Measurements from ENCODE around the gene LRP5.

The LRP5 gene

GRCh38 chr11:68312117-68312779 is at the start of gene LRP5:
Gene LRP5, plus strand, starts transcription at chr11:68312591. Its CDS starts 124 bp downstream, at chr11:68312715.
- peak; percentile 86 for DNase-seq

- DNase-seq = no peak
Observed at GRCh38 chr11:68263444-68264035, 48.9 kb upstream of the LRP5 start.

- DNase-seq = no peak
Observed at GRCh38 chr11:68264244-68264643, 48.1 kb upstream of the LRP5 start.

DNA sequence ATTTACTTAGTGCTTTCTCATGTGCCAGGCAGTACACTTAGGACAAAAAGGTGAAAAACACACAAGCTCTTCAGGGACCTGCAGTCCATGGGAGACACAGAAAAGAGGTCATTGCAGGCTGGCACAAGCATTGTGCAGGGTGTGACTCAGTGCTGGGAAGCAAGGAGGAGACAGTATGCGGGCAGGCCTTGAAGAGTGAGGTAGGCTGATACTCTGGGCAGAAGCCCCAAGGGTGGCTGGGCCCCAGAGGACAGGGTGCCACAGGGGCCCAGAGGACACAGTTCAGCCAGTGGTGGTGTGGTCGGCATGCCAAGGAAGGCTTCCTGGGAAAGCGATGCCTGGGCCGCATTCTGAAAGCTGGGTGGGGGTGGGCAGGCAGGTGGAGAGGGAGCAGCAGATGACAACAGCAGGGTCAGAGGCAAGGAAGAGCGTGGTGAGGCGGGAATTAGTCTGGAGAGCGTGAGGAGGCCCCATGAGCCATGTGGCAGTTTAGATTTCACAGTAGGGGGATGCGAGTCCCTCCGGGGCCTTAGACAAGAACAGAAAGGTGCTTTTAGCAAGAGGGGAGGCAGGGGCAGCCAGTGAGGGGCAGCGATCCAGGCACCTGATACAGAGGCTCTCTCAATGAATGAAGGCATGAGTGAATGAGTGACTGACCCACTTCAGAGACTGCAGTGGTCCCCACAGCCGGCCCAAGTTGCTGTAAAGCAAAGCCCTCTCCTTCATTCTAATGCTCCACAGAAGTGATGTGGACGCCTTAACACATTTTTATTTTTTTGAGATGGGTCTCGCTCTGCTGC is 47.5 kb upstream of the LRP5 start:
- DNase-seq = no peak

DNA sequence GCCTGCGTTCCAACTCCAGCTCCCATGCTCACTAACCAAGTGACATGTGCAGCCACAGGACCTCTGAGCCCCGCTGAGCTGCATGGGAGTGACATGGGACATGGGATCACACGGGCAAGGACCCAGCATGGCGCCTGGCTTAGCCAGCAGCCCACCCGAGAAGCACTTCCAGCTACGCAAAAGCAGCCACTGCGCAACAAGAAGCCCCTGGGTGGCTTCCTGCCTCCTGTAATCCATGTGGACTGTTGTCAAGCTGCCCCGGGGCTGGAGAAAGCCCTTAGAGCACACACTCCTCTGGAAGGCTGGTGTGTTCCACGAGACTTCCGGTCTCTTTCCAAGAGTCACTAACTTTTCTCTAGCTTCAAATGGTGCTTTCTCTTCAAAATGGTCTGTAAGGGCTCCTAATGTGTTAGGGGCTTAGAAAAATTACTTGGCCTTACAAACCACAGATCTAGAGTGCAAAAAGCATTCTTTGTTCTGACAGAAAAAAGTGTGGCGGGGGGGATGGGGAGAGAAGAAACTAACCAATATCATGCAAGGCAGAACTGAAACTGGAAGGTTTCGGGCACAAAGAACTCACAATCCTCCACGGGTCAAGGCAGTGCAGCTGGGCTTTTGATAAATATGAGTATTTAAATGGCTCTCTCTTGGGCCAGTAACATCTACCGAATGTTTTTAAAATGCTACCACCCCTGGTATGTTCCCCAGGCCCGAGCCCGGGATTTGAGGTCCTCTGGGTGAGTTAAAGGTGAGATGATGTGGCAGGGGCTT is 46.1 kb upstream of the LRP5 start:
- no peak for DNase-seq

- DNase-seq = no peak
Observed at GRCh38 chr11:68266936-68267880, 45.2 kb upstream of the LRP5 start.

DNA sequence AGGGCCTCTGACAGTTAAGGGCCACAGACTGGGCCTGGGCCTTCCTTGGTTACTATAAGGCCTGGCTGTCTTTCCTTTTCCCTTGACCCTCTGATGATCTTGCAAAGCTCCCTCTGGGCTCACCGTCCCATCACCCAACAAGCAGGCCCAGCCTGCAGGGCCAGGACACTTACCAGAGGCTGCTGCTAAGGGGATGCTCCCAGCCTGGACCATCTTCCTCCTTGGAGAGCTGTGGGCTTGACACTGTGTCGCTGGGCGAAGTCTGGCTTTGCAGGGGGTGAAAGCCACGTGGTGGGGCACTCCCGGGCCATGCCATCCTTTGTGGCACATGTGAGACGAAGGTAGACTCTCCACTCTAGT is 44.5 kb upstream of the LRP5 start:
- DNase-seq = no peak

- DNase-seq = no peak
Observed at GRCh38 chr11:68269414-68270081, 42.8 kb upstream of the LRP5 start.

DNA sequence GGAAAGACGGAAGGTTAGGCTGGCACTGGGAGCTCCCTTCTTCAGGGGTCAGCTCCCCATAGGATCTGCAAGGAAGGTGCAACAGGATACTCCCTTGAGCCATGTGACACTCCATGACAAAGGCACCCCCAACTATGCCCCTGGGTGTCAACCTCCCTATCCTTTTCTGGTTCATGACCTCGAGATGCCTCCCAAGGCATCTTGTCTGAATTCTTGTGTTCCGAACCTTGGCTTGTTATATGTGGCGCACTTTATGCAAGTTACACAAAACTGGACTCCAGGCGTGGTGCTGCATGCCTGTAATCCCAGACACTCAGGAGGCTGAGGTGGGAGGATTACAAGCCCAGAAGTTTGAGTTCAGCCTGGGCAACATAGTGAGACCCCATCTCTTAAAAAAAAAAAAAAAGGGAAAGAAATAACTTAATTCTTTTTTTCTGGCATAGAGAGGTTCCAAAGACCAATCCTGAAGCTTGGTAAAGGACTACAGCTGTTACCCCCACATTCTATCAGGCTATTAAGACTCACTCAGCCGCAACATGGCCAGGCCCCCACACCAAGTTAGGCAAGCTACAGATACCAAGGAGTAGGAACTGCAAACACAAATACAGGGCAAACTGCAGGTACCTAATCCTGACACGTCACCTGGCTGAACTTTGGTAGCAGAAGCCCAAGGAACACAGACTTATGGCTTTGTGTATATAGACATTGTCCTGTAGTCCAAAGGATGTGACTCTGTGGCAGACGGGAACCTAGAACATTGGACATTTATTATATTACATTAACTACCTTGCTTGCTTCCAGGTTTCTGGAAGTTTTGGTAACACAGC is 42.0 kb upstream of the LRP5 start:
- DNase-seq = no peak

- DNase-seq = peak; percentile 92
Observed at GRCh38 chr11:68271023-68271780, 41.2 kb upstream of the LRP5 start.

GRCh38 chr11:68271781-68272608 is 40.4 kb upstream of the LRP5 start, which contains the start of gene C11orf24:
Gene C11orf24, minus strand, starts transcription at chr11:68271973. Its CDS starts 8,206 bp downstream, at chr11:68263767.
- DNase-seq = peak; percentile 99

DNA sequence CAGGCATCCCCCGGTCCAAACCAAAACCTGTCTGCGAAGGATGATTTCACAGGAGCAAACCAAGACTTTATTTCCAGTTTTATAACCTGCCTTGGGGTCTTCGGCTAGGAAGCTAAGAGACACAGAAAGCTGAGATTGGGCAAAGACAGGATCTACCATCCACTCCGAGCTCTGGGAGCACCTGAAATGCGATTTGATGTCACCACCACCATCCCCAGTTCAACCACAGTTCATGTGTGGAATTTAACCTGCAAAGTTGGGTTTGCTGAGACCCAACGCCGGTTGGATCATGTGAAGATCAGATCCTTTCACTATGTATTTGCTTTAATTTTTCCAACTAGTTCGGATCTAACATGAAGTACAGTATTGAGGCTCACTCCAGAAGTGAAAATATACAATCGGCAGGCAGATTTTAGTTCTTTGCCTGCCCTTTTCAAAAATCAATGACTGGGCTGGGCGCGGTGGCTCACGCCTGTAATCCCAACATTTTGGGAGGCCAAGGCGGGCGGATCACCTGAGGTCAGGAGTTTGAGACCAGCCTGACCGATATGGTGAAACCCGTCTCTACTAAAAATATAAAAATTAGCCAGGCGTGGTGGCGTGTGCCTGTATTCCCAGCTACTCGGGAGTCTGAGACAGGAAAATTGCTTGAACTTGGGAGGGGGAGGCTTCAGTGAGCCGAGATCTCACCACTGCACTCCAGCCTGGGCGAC is 39.2 kb upstream of the LRP5 start:
- DNase-seq = no peak

GRCh38 chr11:68274306-68274705 is 38.1 kb upstream of the LRP5 start:
- DNase-seq = no peak

GRCh38 chr11:68275721-68276507 is 36.5 kb upstream of the LRP5 start:
- no peak for DNase-seq

DNA sequence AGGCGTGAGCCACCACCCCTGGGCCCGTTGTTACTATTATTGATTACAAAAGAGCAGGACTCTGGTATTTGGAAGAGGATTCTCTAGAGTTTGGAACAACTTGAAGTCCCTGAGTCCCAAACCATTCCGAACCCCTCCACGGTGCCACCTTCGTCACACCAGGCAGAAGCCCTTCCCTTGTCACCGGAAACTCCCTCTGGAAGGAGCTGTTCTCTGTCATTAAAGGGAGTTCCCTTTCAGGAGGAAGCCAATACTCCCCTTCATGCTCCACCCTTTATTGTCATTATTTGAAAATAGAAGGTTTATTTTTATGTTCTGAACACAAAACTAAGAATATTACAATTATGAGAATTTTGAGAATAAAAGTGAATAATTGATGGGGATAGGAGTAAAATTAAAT is 35.5 kb upstream of the LRP5 start:
- no peak for DNase-seq

- no peak for DNase-seq
Observed at GRCh38 chr11:68279676-68280075, 32.7 kb upstream of the LRP5 start.

DNA sequence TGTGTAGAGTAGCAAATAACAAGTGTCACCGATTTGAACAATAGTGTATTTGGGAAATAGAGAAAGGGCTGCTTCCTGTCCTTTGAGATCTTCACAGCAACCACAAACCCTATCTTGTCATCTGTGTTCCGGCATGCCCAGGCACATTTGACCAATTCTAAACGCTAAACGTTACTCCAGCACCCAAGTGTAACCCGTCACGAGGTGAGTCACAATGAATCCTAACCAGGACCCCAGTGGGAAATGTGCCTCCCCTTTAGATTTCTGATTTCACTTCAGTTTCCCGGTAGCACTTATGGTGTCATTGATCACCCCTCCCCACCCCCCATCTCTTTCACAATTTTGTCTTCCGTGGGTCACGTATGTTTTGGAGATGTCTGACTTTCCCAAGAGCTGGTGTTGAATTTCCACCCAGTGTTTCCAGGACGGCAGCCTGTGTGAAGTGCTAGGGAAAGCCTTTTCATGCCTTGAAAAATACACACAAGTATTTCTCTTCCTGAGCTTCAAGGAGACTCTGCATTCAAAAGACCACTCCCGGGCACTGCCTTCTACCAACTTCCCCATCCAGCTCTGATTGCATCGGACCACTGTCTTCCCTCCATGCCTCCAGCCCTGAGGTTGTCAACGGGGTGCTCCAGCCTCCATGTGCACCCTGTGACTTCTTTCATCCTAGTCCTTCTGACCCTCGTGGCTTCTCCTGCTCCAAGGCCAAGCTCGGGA is 30.1 kb upstream of the LRP5 start:
- DNase-seq = no peak

Measured in DMS53 (cell line).